NAMALWA (cell line): ENCODE data around the gene WDR62.

Experiments used
- DNase-seq: peaks from one replicate; pipeline ENCODE4 v3.0.0-alpha.2; 2015; ENCODE audit warnings: low spot score

Gene WDR62

DNA sequence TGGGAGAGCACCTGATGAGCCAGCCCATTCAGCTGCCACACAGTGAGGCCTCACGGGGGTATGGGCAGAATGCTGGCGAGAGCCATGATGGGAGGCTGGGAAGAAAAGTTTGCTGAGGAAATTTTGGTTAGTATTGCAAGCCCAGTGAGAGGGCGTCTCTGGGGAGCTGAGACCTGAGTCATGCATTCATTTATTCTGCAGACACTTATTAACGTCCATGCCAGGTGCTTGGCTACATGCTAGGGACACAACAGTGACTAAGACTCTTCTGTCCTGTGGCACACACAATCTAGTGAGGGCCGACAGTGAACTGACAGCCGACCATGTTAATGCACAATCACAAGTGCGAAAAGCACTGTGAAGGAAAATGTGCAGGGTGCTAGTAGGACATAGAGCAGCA, 27.2 kb downstream of the WDR62 start:
- no peak for DNase-seq

DNA sequence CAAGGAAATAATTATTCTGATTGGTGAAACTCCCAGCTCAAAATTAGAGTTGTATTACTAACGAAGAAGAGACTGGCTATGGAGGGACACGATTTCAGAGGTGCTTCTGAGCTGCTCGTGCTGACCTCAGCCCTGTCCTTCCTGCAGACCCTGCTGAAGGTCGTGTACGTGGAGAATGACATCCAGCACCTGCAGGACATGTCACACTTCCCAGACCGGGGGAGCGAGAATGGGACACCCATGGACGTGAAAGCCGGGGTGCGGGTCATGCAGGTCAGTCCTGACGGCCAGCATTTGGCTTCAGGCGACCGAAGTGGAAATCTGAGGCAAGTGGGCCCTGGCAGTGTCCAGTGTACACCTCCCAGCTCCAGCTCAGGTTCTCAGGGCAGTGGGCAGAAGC, 28.2 kb downstream of the WDR62 start:
- no peak for DNase-seq

DNA sequence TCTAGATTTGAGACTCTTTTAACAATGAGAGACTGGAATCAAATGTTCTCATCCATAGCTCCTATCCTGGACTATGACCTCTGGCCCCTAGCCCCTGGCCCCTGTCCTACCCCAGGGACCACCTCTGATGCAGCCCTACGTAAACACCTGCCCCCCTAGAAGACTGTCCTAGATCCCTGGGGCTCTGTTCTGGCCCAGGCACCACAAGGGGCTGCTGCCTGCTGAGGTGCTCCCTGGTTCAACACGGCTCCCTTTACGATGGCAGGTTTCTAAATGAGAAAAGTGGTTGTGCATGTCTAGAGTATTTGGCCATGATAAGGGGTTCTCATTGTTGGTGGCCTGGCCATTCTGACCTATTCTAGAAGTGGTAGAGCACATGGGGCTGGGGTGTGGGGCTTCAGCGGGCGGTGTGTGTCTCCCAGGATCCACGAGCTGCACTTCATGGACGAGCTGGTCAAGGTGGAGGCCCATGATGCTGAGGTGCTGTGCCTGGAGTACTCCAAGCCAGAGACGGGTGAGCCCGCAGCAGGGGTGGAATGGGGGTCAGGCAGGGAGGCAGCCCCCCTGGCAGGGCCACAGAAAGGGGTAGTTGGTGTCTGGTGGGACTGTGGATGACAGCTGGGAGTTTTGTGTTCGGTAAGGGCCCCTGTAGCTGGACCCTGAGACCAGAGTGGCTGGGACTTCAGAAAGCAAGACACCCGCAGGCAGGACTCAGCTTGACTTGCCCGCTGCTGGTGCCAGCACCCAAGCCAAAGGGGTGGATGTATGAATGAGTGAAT, 29.7 kb downstream of the WDR62 start:
- DNase-seq = no peak

DNA sequence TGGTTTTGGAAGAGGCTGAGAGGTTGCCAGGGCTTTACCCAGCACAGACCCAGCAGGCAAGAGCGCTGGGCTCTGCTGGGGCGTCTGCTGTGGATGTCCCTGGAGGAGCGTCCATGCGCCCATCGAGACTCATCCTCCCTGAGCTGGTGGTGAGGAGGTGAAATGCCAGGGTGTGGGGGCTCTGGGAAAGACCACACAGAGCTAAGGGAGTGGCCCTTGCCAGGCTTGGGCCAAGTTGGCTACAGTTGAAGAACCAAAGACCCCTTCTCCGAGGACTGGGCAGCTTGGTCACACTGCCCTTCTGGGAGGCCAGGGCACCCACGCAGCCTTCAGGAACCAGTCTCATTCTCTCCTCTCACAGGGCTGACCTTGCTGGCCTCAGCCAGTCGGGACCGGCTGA, 31.6 kb downstream of the WDR62 start:
- DNase-seq = no peak

- no peak for DNase-seq
These were observed 35.1 kb downstream of the WDR62 start for GRCh38 chr19:36089847-36090246.

DNA sequence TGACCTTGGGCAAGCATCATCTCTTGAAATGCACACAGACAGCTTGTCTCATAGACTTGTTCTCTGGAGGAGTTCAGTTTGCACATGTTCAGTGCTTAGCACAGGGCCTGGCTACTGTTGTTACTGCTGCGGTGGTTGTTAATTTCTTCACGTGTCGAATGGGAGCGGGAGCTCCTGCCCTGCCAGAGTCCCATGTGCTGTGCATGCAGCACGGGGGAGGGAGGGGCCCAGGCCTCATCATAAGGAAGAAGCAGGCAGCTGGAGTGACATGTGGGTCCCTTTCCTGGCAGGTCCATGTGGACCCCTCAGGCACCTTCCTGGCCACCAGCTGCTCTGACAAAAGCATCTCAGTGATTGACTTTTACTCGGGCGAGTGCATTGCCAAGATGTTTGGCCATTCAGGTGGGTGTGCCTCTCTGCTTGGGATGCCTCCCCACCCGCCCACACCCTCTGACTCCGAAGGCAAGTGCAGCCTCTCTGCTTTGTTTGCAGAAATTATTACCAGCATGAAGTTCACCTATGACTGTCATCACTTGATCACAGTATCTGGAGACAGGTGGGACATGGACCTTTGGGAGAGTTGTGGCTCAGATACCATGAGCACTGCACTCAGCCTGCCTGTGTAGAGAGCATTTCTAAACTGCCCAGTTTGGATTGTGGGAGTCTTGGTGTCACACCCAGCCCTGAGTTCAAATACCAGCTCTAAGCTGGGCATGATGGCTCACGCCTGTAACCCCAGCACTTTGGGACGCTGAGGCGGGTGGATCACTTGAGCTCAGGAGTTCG, 36.4 kb downstream of the WDR62 start:
- DNase-seq = no peak

DNA sequence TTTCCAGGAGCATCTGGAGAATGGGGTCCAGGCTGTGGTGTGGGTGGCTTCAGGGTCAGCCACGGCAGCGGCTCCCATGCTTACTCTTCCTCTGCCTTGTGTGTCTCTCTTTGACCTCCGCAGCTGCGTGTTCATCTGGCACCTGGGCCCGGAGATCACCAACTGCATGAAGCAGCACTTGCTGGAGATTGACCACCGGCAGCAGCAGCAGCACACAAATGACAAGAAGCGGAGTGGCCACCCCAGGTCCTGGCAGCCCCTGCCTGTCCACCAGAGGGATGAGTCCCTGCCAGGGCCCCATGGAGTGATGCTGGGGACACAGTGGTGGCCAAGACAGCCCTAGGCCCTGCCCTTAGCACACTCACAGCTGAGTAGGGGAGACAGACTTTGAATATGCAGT, 37.9 kb downstream of the WDR62 start:
- DNase-seq = no peak

DNA sequence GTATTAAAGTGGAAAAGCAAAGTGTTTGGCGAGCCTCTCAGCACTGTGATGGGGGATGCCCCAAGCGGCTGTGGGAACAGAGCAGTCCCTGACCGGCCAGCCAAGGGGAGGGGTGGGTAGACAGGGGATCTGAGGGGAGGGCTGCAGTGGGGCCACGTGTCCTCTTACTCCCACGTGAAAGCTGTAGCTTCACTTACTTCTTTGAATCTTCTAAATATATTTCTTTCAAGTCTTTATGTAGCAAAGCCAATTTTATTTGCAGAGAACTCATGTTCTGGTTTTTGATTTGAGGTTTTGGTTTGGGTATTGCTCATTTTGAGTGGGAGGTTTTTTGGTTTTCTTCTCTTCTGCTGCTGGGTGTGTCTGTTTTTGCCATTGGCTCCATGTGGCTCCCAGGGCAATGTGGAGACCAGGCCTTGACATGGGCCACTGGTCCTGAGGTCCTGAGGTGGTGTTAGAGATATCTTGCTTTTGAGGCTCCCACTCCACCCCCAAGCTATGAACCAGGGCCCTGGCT, 38.5 kb downstream of the WDR62 start:
- DNase-seq = no peak

DNA sequence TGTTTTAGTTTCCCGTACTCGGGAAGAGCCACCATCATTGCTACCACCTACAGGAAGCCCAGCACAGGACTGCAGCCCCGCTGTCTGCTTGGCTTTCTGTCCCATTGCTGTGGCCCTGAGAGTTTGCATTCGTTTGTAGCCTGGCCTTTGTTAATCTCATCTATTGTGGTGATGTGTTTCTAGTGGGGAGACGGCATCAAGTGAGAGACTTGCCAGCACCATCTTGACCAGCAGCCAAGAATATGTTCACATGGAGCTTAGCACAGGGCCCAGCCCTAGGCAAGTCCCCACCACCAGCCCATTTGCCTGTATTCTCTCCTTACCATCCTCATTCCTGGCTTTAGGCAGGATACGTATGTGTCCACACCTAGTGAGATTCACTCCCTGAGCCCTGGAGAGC, 39.0 kb downstream of the WDR62 start:
- no peak for DNase-seq

DNA sequence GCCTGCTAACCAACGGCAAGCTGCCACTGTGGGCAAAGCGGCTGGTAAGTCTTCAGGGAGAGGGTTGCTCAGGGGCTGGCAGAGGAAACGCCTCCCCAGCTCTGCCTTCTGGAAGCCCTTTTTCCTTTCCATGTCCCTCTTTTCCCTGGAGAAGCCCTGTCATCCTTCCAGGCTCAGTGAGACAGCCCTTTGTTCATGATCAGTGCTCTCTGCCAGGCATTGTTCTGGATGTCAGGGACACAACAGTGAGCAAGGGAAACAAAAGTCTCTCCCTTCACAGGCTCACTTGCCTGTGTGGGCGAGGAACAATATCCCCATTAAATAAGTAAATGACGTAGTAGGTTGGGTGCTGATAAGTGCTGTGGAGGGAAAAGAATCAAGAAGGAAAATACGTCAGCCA, 42.3 kb downstream of the WDR62 start:
- DNase-seq = no peak

DNA sequence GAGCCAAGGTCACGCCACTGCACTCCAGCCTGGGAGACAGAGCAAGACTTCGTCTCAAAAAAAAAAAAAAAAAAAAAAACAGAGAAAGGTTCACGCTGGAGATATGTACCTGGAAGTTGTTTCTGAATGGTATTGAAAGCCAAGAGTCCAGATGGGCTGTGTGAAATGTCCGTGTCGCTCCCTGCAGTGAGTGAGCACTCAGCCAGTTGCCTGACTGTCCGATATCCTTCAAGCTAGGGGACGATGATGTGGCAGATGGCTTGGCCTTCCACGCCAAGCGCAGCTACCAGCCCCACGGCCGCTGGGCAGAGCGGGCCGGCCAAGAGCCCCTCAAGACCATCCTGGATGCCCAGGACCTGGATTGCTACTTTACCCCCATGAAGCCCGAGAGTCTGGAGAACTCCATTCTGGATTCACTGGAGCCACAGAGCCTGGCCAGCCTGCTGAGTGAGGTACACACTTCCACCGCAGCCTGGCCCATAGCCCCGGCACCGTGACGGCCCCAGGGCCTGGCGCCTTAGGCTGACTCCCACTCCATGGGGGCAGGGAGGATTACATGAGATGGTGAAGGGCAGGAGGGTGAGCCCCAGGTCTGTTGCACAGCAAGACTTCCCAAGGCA, 44.6 kb downstream of the WDR62 start:
- no peak for DNase-seq

DNA sequence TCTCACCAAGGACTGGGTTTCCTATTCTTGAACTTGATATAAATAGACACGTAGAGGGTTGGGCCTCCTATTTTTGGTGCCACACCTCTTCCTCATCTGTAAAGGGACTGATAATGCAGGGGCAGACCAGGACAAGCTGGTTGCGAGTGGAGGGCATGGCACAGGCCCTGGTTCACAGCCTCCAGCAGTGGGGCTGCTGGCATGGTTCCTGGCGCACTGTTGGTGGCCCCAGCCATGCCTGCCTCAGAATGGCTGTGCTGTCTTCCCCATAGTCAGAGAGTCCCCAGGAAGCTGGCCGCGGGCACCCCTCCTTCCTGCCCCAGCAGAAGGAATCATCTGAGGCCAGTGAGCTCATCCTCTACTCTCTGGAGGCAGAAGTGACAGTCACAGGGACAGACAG, 45.8 kb downstream of the WDR62 start:
- no peak for DNase-seq

- DNase-seq = no peak
These were observed 47.0 kb downstream of the WDR62 start for GRCh38 chr19:36101550-36102327.

DNA sequence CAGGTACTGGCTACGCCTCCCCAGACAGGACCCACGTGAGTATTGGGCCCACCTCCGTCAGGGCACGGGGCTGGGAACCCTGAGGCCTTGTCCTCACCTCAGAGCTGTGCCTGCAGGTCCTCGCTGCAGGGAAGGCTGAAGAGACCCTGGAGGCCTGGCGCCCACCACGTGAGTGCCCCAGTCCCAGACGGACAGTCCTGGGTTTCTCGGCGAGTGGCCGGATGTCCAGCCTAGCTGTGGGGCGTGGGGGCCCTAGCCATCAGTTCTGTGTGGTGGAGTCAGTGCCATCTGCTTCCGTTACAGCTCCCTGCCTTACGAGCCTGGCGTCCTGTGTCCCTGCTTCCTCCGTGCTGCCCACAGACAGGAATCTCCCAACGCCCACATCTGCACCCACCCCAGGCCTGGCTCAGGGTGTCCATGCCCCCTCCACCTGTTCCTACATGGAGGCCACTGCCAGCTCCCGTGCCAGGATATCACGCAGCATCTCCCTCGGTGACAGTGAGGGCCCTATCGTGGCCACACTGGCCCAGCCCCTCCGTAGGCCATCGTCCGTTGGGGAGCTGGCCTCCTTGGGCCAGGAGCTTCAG, 48.4 kb downstream of the WDR62 start:
- DNase-seq = no peak

- DNase-seq = no peak
These were observed 49.3 kb downstream of the WDR62 start for GRCh38 chr19:36103842-36104552.

- DNase-seq = no peak
These were observed 51.7 kb downstream of the WDR62 start for GRCh38 chr19:36106441-36106840.

GRCh38 chr19:36106991-36107390, 52.3 kb downstream of the WDR62 start:
- no peak for DNase-seq

GRCh38 chr19:36108684-36109083, 54.0 kb downstream of the WDR62 start:
- DNase-seq = no peak

DNA sequence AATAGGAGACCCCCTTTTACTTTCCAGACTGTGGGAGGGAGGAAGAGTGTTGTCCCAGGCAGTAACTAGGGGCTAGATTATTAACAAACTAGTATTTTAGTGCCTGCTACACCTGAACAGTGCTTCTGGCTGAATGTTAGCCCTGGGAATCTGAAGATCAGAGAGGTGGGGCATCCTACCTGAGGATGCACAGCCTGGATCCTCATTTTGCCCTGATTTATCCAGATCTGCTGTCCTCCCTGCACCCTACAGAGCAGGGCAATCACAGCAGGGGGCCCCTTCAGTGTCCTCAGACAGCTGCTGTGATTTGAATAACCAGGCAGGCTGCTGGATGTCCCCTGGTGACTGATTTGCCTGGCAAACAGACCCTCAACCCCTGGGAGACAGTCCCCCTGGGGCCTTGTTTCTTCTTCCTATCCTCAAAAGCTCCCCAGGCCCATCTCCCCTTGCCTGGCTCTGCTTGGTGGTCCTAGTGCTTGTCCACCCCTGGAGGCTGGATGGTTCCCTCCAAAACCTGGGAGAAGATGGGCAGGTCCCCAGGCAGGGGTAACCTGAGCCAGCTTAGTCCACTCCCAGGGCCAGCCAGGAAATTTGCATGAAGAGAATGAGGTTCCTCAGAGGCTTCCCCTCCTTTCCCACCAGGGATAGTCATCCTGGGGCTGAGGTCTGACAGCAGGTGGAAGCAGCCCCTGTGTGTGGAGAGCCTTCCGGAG, 55.9 kb downstream of the WDR62 start, which contains the start of gene OVOL3:
Gene OVOL3, plus strand, starts transcription at position 657 of the 713 bp plus-strand sequence. CDS start 60 bp downstream, outside the sequence.
- DNase-seq = peak; percentile 22

DNA sequence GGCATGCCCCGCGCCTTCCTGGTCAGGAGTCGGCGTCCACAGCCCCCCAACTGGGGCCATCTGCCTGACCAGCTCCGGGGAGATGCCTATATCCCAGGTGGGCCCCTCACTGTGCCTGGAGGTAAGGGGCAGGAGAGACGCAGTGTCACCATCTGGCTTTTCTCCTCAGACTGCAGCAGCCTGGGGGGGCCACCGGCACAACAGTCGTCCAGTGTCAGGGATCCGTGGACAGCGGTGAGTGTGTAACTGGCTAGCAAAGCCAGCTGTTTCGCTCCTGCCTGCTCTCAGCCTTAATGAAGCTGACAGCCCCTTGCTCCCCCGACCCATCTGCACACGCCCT, 56.5 kb downstream of the WDR62 start:
- no peak for DNase-seq
